ENCODE measurements around the gene CELA2B.
"Not testable (repeated sequence)": the region's sequence is repeated elsewhere in the genome, so short reads cannot be mapped to it uniquely, and the experiment has no call there.

CELA2B gene

GRCh38 chr1:15465674-15466073 lies 10.2 kb upstream of the CELA2B start:
- in situ Hi-C loops (cut with HindIII; ENCODE audit: low sequenced_read_pairs) = no loop called here

GRCh38 chr1:15466955-15467625 lies 8.8 kb upstream of the CELA2B start:
- DNase-seq (ENCODE audit: low read depth); H3K4me3 ChIP-seq (ENCODE audit: low read depth, low read length); in situ Hi-C loops (cut with HindIII; ENCODE audit: low sequenced_read_pairs): not testable (repeated sequence)

More at GRCh38 chr1:15465674-15466073, 10.2 kb upstream of the CELA2B start:
- no peak overlapping the region for H3K4me3 ChIP-seq (ENCODE audit: low read depth, low read length)
- DNase-seq (ENCODE audit: low read depth) = no peak
- TF ChIP-seq CTCF (IDR thresholded peaks at IDR 0.05; ENCODE audit: low read depth, low read length, missing control alignments) = no peak

- DNase-seq (ENCODE audit: low read depth) = no peak
- H3K4me3 ChIP-seq (ENCODE audit: low read depth, low read length) = no peak overlapping the region
- no peak for TF ChIP-seq CTCF (IDR thresholded peaks at IDR 0.05; ENCODE audit: low read depth, low read length, missing control alignments)
- in situ Hi-C loops (cut with HindIII; ENCODE audit: low sequenced_read_pairs) = no loop called here
Observed at GRCh38 chr1:15468145-15468544, 7.8 kb upstream of the CELA2B start.

- in situ Hi-C loops (cut with HindIII; ENCODE audit: low sequenced_read_pairs) = no loop called here
- no peak for TF ChIP-seq CTCF (IDR thresholded peaks at IDR 0.05; ENCODE audit: low read depth, low read length, missing control alignments)
- DNase-seq (ENCODE audit: low read depth) = no peak
- H3K4me3 ChIP-seq (ENCODE audit: low read depth, low read length) = no peak overlapping the region
Observed at GRCh38 chr1:15469361-15469760, 6.5 kb upstream of the CELA2B start.

- H3K4me3 ChIP-seq (ENCODE audit: low read depth, low read length); in situ Hi-C loops (cut with HindIII; ENCODE audit: low sequenced_read_pairs); DNase-seq (ENCODE audit: low read depth): not testable (repeated sequence)
Observed at GRCh38 chr1:15469821-15470448, 6.0 kb upstream of the CELA2B start.

GRCh38 chr1:15471067-15471466 lies 4.8 kb upstream of the CELA2B start:
- in situ Hi-C loops (cut with HindIII; ENCODE audit: low sequenced_read_pairs); H3K4me3 ChIP-seq (ENCODE audit: low read depth, low read length); DNase-seq (ENCODE audit: low read depth): not testable (repeated sequence)

GRCh38 chr1:15471723-15472122 lies 4.2 kb upstream of the CELA2B start:
- in situ Hi-C loops (cut with HindIII; ENCODE audit: low sequenced_read_pairs); DNase-seq (ENCODE audit: low read depth); H3K4me3 ChIP-seq (ENCODE audit: low read depth, low read length): not testable (repeated sequence)

- in situ Hi-C loops (cut with HindIII; ENCODE audit: low sequenced_read_pairs) = no loop called here
- DNase-seq (ENCODE audit: low read depth) = no peak
- TF ChIP-seq CTCF (IDR thresholded peaks at IDR 0.05; ENCODE audit: low read depth, low read length, missing control alignments) = no peak
- no peak overlapping the region for H3K4me3 ChIP-seq (ENCODE audit: low read depth, low read length)
Observed at GRCh38 chr1:15472587-15472986, 3.3 kb upstream of the CELA2B start.

GRCh38 chr1:15476927-15477326 lies 1.0 kb downstream of the CELA2B start:
- TF ChIP-seq CTCF (IDR thresholded peaks at IDR 0.05; ENCODE audit: low read depth, low read length, missing control alignments) = no peak
- in situ Hi-C loops (cut with HindIII; ENCODE audit: low sequenced_read_pairs) = no loop called here

More at GRCh38 chr1:15476927-15477326, 1.0 kb downstream of the CELA2B start:
- no peak overlapping the region for H3K4me3 ChIP-seq (ENCODE audit: low read depth, low read length)
- no peak for DNase-seq (ENCODE audit: low read depth)

All from astrocyte of the cerebellum (primary cell).